Keratinocyte (primary cell): ENCODE measurements around the gene MCM3AP.

Experiments used
- EZH2 ChIP-seq: IDR thresholded peaks from one replicate; pipeline ENCODE4 v1.6.1; 2012; ENCODE audit warnings: inconsistent platforms, mild to moderate bottlenecking, low read length, moderate library complexity
- TF ChIP-seq, protein P1 (sequence below), 3 experiments: IDR thresholded peaks in 1 of 3; conservative IDR thresholded peaks in 1 of 3; optimal IDR thresholded peaks in 1 of 3; 2 replicates in 2 of 3; 3 replicates in 1 of 3; pipeline versions ENCODE3 to v1.5.1; 2011; ENCODE audit warnings: low read length in 3 of 3, mild to moderate bottlenecking in 3 of 3, moderate library complexity in 2 of 3, control low read depth in 1 of 3, inconsistent platforms in 1 of 3; ENCODE audit not compliant: insufficient read depth in 2 of 3; ENCODE audit errors: extremely low read depth in 1 of 3

DNA sequence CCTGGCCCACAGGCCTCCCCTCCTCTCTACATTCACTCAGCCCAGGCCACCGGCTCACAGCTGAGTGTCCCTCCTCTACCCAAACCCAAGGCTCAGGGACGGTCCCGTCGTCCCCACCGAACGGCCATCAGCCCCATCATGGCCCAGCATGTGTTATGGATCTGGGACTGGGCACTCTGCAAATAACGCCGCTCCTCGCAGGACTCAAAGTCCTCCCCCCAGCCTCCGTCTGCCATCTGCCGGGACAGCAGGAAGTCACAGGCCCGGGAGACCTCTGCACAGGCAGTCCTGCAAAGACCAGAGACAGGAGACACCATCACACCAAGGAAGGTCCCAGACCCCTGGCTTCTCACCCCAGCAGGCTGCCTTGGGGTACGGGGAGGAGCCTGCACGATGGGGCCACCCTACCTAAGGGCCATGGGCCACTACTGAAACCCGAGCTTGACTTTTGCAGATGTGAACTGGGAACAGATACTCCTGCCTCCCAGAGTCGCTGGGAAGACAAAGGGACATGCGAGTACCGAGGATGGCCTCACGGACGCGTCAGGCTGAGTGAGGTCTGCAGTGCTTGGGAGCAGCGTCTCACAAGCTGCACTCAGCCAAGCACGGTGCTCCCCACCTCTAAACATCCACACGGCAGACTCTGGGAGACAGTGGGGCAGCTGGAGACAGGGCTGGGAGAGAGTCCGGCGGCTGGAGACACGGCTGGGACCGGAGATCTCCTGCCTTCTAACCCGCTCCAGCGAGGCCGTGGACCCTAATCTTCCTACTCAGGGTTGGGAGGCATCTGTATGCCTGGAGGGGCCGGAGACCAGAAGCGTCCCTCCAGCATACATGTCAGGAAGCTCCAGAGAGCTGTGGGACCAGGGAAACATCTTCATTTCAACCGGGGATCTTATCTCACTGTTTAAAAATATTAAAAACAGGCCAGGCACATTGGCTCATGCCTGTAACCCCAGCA is 90.8 kb downstream of the MCM3AP start:
- TF ChIP-seq, protein P1, sequence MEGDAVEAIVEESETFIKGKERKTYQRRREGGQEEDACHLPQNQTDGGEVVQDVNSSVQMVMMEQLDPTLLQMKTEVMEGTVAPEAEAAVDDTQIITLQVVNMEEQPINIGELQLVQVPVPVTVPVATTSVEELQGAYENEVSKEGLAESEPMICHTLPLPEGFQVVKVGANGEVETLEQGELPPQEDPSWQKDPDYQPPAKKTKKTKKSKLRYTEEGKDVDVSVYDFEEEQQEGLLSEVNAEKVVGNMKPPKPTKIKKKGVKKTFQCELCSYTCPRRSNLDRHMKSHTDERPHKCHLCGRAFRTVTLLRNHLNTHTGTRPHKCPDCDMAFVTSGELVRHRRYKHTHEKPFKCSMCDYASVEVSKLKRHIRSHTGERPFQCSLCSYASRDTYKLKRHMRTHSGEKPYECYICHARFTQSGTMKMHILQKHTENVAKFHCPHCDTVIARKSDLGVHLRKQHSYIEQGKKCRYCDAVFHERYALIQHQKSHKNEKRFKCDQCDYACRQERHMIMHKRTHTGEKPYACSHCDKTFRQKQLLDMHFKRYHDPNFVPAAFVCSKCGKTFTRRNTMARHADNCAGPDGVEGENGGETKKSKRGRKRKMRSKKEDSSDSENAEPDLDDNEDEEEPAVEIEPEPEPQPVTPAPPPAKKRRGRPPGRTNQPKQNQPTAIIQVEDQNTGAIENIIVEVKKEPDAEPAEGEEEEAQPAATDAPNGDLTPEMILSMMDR (optimal IDR thresholded peaks at IDR 0.05 in 1 of 3, IDR thresholded peaks at IDR 0.05 in 1 of 3, conservative IDR thresholded peaks at IDR 0.05 in 1 of 3; ENCODE audit: extremely low read depth in 1 of 3, insufficient read depth in 2 of 3, low read length in 3 of 3), result no peak
- no peak for TF ChIP-seq EZH2
